Astrocyte of the cerebellum (primary cell): ENCODE data around the gene ARL8B.
A peak's percentile ranks its signal among the peaks of the same experiment; 100 is the strongest.
"Not testable (repeated sequence)": the region's sequence is repeated elsewhere in the genome, so short reads cannot be mapped to it uniquely, and the experiment has no call there.

ENCODE experiments used
- DNase-seq: peaks from one replicate; pipeline ENCODE4 v3.0.0-alpha.2; 2011; ENCODE audit warnings: low read depth
- H3K4me3 ChIP-seq: 2 replicates; pipeline ENCODE4 v1.5.1; 2011; ENCODE audit warnings: mild to moderate bottlenecking, low read depth, low read length, moderate library complexity
- in situ Hi-C: cut with HindIII; loops from 2 replicates; pipeline ENCODE4 v1.10.0; 2017; ENCODE audit warnings: low sequenced_read_pairs
- TF ChIP-seq, protein P1 (sequence below): IDR thresholded peaks from 2 replicates; pipeline ENCODE4 v1.5.1; 2012; ENCODE audit warnings: low read length, low read depth, moderate library complexity, mild to moderate bottlenecking; ENCODE audit errors: missing control alignments

Gene ARL8B

DNA sequence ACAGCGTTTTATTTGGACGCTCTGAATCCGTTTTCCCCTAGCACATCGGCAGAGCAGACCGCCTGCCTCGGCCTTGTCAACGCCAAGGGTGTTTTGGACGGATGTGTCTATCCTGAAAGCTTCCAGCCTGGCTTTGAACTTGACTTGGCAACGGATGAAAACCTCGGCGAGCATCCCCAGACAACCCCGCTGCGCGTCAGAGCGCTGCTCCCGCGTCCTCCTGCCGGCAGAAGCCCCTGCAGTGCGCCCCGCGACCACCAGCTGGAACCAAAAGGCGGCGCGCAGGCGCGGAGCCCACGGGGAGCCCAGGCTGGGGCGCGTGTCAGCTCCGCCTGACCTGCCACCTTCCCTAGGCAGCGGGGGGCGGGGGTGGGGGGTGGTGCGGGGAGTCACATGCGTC, 26.2 kb upstream of the ARL8B start:
- TF ChIP-seq, protein P1, sequence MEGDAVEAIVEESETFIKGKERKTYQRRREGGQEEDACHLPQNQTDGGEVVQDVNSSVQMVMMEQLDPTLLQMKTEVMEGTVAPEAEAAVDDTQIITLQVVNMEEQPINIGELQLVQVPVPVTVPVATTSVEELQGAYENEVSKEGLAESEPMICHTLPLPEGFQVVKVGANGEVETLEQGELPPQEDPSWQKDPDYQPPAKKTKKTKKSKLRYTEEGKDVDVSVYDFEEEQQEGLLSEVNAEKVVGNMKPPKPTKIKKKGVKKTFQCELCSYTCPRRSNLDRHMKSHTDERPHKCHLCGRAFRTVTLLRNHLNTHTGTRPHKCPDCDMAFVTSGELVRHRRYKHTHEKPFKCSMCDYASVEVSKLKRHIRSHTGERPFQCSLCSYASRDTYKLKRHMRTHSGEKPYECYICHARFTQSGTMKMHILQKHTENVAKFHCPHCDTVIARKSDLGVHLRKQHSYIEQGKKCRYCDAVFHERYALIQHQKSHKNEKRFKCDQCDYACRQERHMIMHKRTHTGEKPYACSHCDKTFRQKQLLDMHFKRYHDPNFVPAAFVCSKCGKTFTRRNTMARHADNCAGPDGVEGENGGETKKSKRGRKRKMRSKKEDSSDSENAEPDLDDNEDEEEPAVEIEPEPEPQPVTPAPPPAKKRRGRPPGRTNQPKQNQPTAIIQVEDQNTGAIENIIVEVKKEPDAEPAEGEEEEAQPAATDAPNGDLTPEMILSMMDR: peak; percentile 24
- H3K4me3 ChIP-seq: peak overlapping the region; percentile 21
- DNase-seq: peak; percentile 11
- in situ Hi-C loops: no loop called here

GRCh38 chr3:5096336-5097008, 25.6 kb upstream of the ARL8B start:
- H3K4me3 ChIP-seq: no peak overlapping the region
- in situ Hi-C loops: no loop called here
- TF ChIP-seq, protein P1: no peak
- no peak for DNase-seq

GRCh38 chr3:5098346-5098745, 23.7 kb upstream of the ARL8B start:
- TF ChIP-seq, protein P1: no peak
- H3K4me3 ChIP-seq: no peak overlapping the region
- in situ Hi-C loops: no loop called here
- DNase-seq: no peak

GRCh38 chr3:5102532-5102931, 19.6 kb upstream of the ARL8B start:
- in situ Hi-C loops: no loop called here
- no peak overlapping the region for H3K4me3 ChIP-seq
- no peak for DNase-seq
- TF ChIP-seq, protein P1: no peak

DNA sequence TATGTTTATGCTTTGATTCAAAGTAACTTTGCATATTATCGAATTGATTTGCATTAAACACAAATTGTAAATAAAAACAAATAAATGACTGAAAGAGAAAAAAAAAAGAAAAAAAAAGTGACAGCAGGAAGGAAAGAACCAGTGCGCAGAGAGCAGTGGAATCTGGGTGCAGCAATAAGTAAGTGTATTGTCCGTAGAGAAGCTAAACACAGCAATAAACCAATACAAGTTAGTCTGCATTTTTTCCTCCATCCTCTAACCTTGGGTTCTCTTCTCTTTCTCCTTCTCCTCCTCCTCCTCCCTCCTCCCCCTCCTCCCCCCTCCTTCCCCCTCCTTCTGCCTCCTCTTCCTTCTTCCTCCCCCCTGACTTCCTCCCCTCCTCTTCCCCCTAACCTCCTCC, 18.3 kb upstream of the ARL8B start:
- TF ChIP-seq, protein P1: no peak
- in situ Hi-C loops: no loop called here

GRCh38 chr3:5105050-5105449, 17.0 kb upstream of the ARL8B start:
- H3K4me3 ChIP-seq: no peak overlapping the region
- DNase-seq: no peak
- TF ChIP-seq, protein P1: no peak
- in situ Hi-C loops: no loop called here

More for the DNA sequence above, 18.3 kb upstream of the ARL8B start:
- H3K4me3 ChIP-seq: no peak overlapping the region
- DNase-seq: no peak

- in situ Hi-C loops: not testable (repeated sequence)
Observed at GRCh38 chr3:5106371-5106770, 15.7 kb upstream of the ARL8B start.

GRCh38 chr3:5106933-5107334, 15.2 kb upstream of the ARL8B start:
- H3K4me3 ChIP-seq, DNase-seq, in situ Hi-C loops: not testable (repeated sequence)

More at GRCh38 chr3:5106371-5106770, 15.7 kb upstream of the ARL8B start:
- H3K4me3 ChIP-seq, DNase-seq: not testable (repeated sequence)
